Parietal lobe (tissue), 1 donor: ENCODE results near the gene SUCLG1. TPM values are rescaled to one million over a fixed set of nuclear protein-coding genes. Genes with fewer than 3 reads are reported as not detected.

Experiments
- total RNA-seq: library from RNA; depleted of rRNA; stranded (reverse); fragments of >200 nt; gene quantifications from one replicate; pipeline ENCODE4 v1.2.3, GENCODE V29; 2014

The SUCLG1 gene
- 108 TPM for total RNA-seq

GRCh38 chr2:84459018-84459943 is at the start of gene SUCLG1:
SUCLG1 (minus strand) TSS chr2:84459280; CDS start chr2:84459269, 11 bp downstream.

Other genes starting within 250 kb of the SUCLG1 start
- gene DNAH6, start 57.2 kb upstream of the SUCLG1 start, total RNA-seq, result 10.6 TPM